ENCODE measurements around the gene ZNF683. TPM values are rescaled to one million over a fixed set of nuclear protein-coding genes. Genes with fewer than 3 reads are reported as not detected.

The ZNF683 gene
- total and polyA plus RNA-seq, 2 experiments from 2014 or later = not detected

DNA sequence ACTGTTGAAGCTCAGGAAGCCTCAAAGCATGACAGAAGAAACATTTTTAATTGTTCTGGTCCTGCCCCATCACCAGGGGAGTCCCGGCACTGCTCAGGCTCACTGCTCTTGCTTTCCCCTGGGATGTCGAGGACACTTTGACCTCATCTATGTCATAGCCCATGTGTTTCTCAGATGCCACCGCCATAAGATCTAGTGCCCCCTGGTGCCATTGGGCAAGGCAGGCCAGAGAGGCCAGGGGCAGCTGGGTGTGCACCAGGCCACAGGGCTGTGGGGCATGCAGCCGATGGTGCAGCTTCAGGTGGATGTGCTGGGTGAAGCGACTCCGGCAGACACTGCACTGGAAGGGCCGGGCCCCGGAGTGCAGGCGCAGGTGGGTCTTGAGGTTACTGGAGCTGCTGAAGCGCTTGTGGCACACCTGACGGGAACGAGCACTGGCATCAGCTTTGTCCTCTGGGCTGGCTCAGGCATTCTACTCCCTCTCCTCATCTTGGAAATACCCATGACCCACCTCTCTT, 10.9 kb downstream of the ZNF683 start:
- ATAC-seq = no peak
- Histone ChIP-seq H3K4me2 (no peak overlapping the region), H3K27me3 (ENCODE audit: insufficient read depth) (peaks cover 42% of the 10 kb centered on the region), H3K4me3 (no peak overlapping the region), H4K20me1 (replicated peaks; ENCODE audit: insufficient read depth) (no peaks in the 10 kb centered on the region), H3F3A (replicated peaks; ENCODE audit: low read depth) (peaks cover 16% of the 10 kb centered on the region; the same call in 1 of the 2 replicates), H3K4me1 (ENCODE audit: insufficient read depth) (peaks cover 12% of the 10 kb centered on the region), H3K27ac (ENCODE audit: low read depth) (no peak overlapping the region), H3K36me3 (ENCODE audit: insufficient read depth) (no peaks in the 10 kb centered on the region), H3K9me2 (ENCODE audit: insufficient read depth) (no peaks in the 10 kb centered on the region), H3K79me2 (replicated peaks; ENCODE audit: insufficient read depth) (no peaks in the 10 kb centered on the region), H2AFZ (no peak overlapping the region)
- DNase-seq (ENCODE audit: low spot score) = no peak
- Mint-ChIP-seq H3K27ac (no peak overlapping the region), H3K27me3 (ENCODE audit: insufficient read depth, low read depth, poor library complexity) (peaks cover 41% of the 10 kb centered on the region), H3K4me3 (peak overlapping the region; percentile 81; the same call in 1 of the 3 replicates), H3K36me3 (ENCODE audit: low read depth) (no peaks in the 10 kb centered on the region), H3K9me3 (no peaks in the 10 kb centered on the region), H3K4me1 (peaks cover 38% of the 10 kb centered on the region)
- no peak for TF ChIP-seq EZH2 (IDR thresholded peaks at IDR 0.05; ENCODE audit: low read depth, unreplicated experiment)
- TF ChIP-seq, protein P1, sequence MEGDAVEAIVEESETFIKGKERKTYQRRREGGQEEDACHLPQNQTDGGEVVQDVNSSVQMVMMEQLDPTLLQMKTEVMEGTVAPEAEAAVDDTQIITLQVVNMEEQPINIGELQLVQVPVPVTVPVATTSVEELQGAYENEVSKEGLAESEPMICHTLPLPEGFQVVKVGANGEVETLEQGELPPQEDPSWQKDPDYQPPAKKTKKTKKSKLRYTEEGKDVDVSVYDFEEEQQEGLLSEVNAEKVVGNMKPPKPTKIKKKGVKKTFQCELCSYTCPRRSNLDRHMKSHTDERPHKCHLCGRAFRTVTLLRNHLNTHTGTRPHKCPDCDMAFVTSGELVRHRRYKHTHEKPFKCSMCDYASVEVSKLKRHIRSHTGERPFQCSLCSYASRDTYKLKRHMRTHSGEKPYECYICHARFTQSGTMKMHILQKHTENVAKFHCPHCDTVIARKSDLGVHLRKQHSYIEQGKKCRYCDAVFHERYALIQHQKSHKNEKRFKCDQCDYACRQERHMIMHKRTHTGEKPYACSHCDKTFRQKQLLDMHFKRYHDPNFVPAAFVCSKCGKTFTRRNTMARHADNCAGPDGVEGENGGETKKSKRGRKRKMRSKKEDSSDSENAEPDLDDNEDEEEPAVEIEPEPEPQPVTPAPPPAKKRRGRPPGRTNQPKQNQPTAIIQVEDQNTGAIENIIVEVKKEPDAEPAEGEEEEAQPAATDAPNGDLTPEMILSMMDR (conservative IDR thresholded peaks at IDR 0.05; ENCODE audit: low read depth in 2 of 2) = peak in 1 of 2 experiments; percentile 28; a peak in 1 of 4 replicates

GRCh38 chr1:26360807-26361604, 11.5 kb downstream of the ZNF683 start:
- peaks cover 16% of the 10 kb centered on the region; the same call in 1 of the 2 replicates for H3F3A ChIP-seq (replicated peaks; ENCODE audit: low read depth)
- no peak overlapping the region for H3K27ac ChIP-seq (ENCODE audit: low read depth)
- H3K9me2 ChIP-seq (ENCODE audit: insufficient read depth) = no peaks in the 10 kb centered on the region
- H3K4me3 Mint-ChIP-seq = peak overlapping the region; percentile 81
- H4K20me1 ChIP-seq (replicated peaks; ENCODE audit: insufficient read depth) = no peaks in the 10 kb centered on the region
- DNase-seq (ENCODE audit: low spot score) = no peak
- H3K27me3 Mint-ChIP-seq (ENCODE audit: insufficient read depth, low read depth, poor library complexity) = peaks cover 41% of the 10 kb centered on the region
- H3K36me3 Mint-ChIP-seq (ENCODE audit: low read depth) = no peaks in the 10 kb centered on the region
- peak overlapping the region; percentile 84 for H3K4me3 ChIP-seq
- peaks cover 42% of the 10 kb centered on the region for H3K27me3 ChIP-seq (ENCODE audit: insufficient read depth)
- H3K27ac Mint-ChIP-seq = no peak overlapping the region
- peaks cover 15% of the 10 kb centered on the region for H3K4me1 ChIP-seq (ENCODE audit: insufficient read depth)
- H3K4me1 Mint-ChIP-seq = peaks cover 39% of the 10 kb centered on the region
- H3K79me2 ChIP-seq (replicated peaks; ENCODE audit: insufficient read depth) = no peaks in the 10 kb centered on the region
- H3K4me2 ChIP-seq = peak overlapping the region; percentile 90
- H2AFZ ChIP-seq = peak overlapping the region; percentile 98
- ATAC-seq = no peak; the same call in 2 of the 3 replicates
- H3K9me3 Mint-ChIP-seq = no peaks in the 10 kb centered on the region
- H3K36me3 ChIP-seq (ENCODE audit: insufficient read depth) = no peaks in the 10 kb centered on the region
- TF ChIP-seq EZH2phosphoT487 (IDR thresholded peaks at IDR 0.05; ENCODE audit: unreplicated experiment) = no peak
- TF ChIP-seq JUNB (IDR thresholded peaks at IDR 0.05; ENCODE audit: unreplicated experiment) = no peak
- no peak for TF ChIP-seq POLR2AphosphoS5 (IDR thresholded peaks at IDR 0.05; ENCODE audit: low read depth)
- no peak for TF ChIP-seq ZNF331 (CRISPR knock-in tag; IDR thresholded peaks at IDR 0.05; ENCODE audit: low read depth)
- TF ChIP-seq STAT1 (IDR thresholded peaks at IDR 0.05; ENCODE audit: unreplicated experiment) = no peak
- no peak for TF ChIP-seq CREB1 (CRISPR knock-in tag; IDR thresholded peaks at IDR 0.05; ENCODE audit: low read depth)
- no peak for TF ChIP-seq EZH2 (IDR thresholded peaks at IDR 0.05; ENCODE audit: low read depth, unreplicated experiment)
- TF ChIP-seq ZNF114 (CRISPR knock-in tag; IDR thresholded peaks at IDR 0.05) = no peak
- TF ChIP-seq, protein P1 (conservative IDR thresholded peaks at IDR 0.05; ENCODE audit: low read depth in 2 of 2) = no peak
- no peak for TF ChIP-seq ZNF462 (CRISPR knock-in tag; IDR thresholded peaks at IDR 0.05)
